Endothelial cell (in vitro differentiated cells): ENCODE measurements around the gene PDE1C. TPM values are rescaled to one million over a fixed set of nuclear protein-coding genes. Genes with fewer than 3 reads are reported as not detected.

Experiments used
- DNase-seq: peaks from one replicate; pipeline ENCODE4 v3.0.0; 2021; ENCODE audit warnings: low spot score
- H3K27ac Mint-ChIP-seq: one replicate; pipeline ENCODE4 v1.8.0; 2021; ENCODE audit warnings: mixed read lengths, inconsistent platforms; ENCODE audit not compliant: unreplicated experiment
- H3K27me3 Mint-ChIP-seq: one replicate; pipeline ENCODE4 v1.8.0; 2021; ENCODE audit warnings: mild to moderate bottlenecking, moderate library complexity, mixed read lengths, inconsistent platforms; ENCODE audit not compliant: unreplicated experiment
- H3K36me3 Mint-ChIP-seq: one replicate; pipeline ENCODE4 v1.8.0; 2021; ENCODE audit warnings: mild to moderate bottlenecking, low read depth, mixed read lengths, inconsistent platforms; ENCODE audit not compliant: unreplicated experiment
- H3K4me1 Mint-ChIP-seq: one replicate; pipeline ENCODE4 v1.8.0; 2021; ENCODE audit warnings: mild to moderate bottlenecking, mixed read lengths, inconsistent platforms; ENCODE audit not compliant: unreplicated experiment
- H3K4me3 Mint-ChIP-seq: one replicate; pipeline ENCODE4 v1.8.0; 2021; ENCODE audit warnings: mild to moderate bottlenecking, mixed read lengths, inconsistent platforms; ENCODE audit not compliant: unreplicated experiment
- H3K9me3 Mint-ChIP-seq: one replicate; pipeline ENCODE4 v1.8.0; 2021; ENCODE audit warnings: mixed read lengths, inconsistent platforms; ENCODE audit not compliant: unreplicated experiment
- total RNA-seq: library from RNA; stranded (reverse); fragmentation: NEBNext Ultra II Directional; extraction: Animal tissue kit (Norgen Biotek cat#: 25700); gene quantifications from one replicate; pipeline ENCODE4 v1.2.1, GENCODE V29; 2021; ENCODE audit not compliant: unreplicated experiment
- TF ChIP-seq, protein P1 (sequence below): fragments of 200-600 bp; sonication (generic); IDR thresholded peaks from one replicate; pipeline ENCODE4 v1.5.0; 2021; ENCODE audit warnings: antibody characterized with exemption; ENCODE audit not compliant: unreplicated experiment

The PDE1C gene
- total RNA-seq, 1 donor from 2014 or later, result 2.9 TPM

- H3K4me3 Mint-ChIP-seq, result no peak overlapping the region
- TF ChIP-seq, protein P1, sequence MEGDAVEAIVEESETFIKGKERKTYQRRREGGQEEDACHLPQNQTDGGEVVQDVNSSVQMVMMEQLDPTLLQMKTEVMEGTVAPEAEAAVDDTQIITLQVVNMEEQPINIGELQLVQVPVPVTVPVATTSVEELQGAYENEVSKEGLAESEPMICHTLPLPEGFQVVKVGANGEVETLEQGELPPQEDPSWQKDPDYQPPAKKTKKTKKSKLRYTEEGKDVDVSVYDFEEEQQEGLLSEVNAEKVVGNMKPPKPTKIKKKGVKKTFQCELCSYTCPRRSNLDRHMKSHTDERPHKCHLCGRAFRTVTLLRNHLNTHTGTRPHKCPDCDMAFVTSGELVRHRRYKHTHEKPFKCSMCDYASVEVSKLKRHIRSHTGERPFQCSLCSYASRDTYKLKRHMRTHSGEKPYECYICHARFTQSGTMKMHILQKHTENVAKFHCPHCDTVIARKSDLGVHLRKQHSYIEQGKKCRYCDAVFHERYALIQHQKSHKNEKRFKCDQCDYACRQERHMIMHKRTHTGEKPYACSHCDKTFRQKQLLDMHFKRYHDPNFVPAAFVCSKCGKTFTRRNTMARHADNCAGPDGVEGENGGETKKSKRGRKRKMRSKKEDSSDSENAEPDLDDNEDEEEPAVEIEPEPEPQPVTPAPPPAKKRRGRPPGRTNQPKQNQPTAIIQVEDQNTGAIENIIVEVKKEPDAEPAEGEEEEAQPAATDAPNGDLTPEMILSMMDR, result no peak
- H3K27me3 Mint-ChIP-seq, result no peaks in the 10 kb centered on the region
- H3K4me1 Mint-ChIP-seq, result peaks cover 12% of the 10 kb centered on the region
- no peaks in the 10 kb centered on the region for H3K9me3 Mint-ChIP-seq
- H3K27ac Mint-ChIP-seq, result no peak overlapping the region
- H3K36me3 Mint-ChIP-seq, result no peaks in the 10 kb centered on the region
- no peak for DNase-seq
Observed at GRCh38 chr7:31882187-31882586, 188.0 kb downstream of the PDE1C start.

GRCh38 chr7:31878875-31879274 is 191.3 kb downstream of the PDE1C start:
- H3K9me3 Mint-ChIP-seq, result no peaks in the 10 kb centered on the region
- H3K27ac Mint-ChIP-seq, result no peak overlapping the region
- H3K4me3 Mint-ChIP-seq, result no peak overlapping the region
- no peak for DNase-seq
- no peaks in the 10 kb centered on the region for H3K27me3 Mint-ChIP-seq
- no peaks in the 10 kb centered on the region for H3K36me3 Mint-ChIP-seq
- TF ChIP-seq, protein P1, result no peak
- peaks cover 27% of the 10 kb centered on the region for H3K4me1 Mint-ChIP-seq

GRCh38 chr7:31875424-31875823 is 194.8 kb downstream of the PDE1C start:
- Mint-ChIP-seq H3K9me3 (no peaks in the 10 kb centered on the region), H3K27me3 (no peaks in the 10 kb centered on the region), H3K36me3 (no peaks in the 10 kb centered on the region), H3K4me1 (peaks cover 20% of the 10 kb centered on the region), H3K27ac (peak overlapping the region; percentile 96), H3K4me3 (no peak overlapping the region)
- no peak for DNase-seq
- TF ChIP-seq, protein P1, result no peak

DNA sequence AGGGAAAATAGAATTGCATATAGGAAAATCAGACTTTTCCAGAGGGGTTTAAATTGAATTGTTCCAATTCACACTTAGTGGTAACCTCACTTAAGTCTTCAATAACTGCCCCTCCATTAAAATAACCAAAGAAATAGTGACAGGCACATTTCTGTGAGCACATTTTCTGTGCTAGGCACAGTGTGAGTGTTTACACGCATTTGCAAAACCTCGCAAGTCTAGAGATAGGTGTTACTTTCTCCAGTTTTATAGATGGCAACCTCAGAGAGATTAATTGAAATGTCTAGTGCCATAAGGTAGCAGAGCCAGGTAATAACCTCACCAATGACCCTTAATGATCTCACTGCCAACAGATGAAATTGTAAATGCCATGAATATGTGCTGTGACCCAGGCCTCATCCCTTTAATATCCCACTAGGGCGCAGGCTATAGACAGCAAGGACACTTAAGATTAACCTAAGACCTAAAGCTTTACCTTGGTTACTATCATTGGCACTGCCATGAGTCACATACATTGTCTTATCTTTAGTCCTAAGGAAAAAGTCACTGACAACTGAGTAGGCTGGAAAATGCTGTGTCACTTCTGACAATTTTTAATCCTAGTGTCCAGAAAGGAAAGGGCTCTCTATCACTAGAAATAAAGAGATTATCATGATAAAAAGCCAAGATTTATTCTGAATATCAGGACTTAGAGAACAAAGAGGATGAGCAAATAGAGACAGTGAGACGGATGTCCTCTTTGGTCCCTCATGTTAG is 195.4 kb downstream of the PDE1C start:
- Mint-ChIP-seq H3K27ac (peak overlapping the region; percentile 96), H3K27me3 (no peaks in the 10 kb centered on the region), H3K36me3 (no peaks in the 10 kb centered on the region), H3K4me1 (peaks cover 20% of the 10 kb centered on the region), H3K4me3 (no peak overlapping the region), H3K9me3 (no peaks in the 10 kb centered on the region)
- TF ChIP-seq, protein P1, result no peak
- DNase-seq, result no peak

DNA sequence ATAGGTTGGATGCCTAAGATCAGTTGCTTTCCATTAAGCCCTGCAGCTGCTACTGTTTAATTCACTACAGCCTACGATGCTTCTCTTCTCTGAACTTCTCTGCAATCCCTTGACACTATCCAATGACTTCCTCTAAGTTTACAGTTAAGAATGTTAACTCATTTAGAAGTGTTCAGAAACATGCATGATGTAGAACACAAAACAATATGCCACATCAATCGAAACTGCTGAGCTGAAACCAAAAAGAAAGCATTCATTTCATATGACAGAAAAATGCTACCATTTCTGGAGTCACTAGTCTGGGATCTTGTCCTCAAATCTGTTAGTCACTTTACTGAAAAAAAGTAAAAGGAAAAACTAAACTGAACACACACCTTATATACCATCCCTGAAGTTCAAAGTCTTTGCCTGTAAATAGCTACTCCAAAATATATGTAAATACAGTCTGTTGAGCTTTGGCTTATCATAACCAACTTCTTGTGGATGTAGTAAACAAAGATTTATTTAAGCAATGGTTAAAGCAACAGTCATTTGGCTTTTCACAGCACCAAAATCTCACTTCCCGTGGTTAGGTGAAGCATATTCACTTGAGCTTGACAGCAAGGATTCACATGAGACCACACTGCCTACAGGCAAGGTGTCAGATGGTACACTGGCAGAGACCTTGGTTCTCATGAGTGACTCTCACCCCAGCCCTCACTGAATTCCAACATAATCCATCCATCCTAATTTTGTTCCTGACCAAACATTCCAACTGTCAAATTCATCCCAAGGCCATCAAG is 196.2 kb downstream of the PDE1C start:
- Mint-ChIP-seq H3K27ac (no peak overlapping the region), H3K4me1 (peaks cover 20% of the 10 kb centered on the region), H3K4me3 (no peak overlapping the region), H3K36me3 (no peaks in the 10 kb centered on the region), H3K9me3 (no peaks in the 10 kb centered on the region), H3K27me3 (no peaks in the 10 kb centered on the region)
- no peak for DNase-seq
- TF ChIP-seq, protein P1, result no peak
